Smooth muscle cell (in vitro differentiated cells): ENCODE data around the gene OGT. TPM values are rescaled to one million over a fixed set of nuclear protein-coding genes. Genes with fewer than 3 reads are reported as not detected.

Experiments
- DNase-seq: peaks from one replicate; lab custom pipeline; 2025; ENCODE audit not compliant: unreplicated experiment; lab: John Stamatoyannopoulos, UW
- H2AFZ ChIP-seq: fragments of 200-600 bp; sonication (generic); 2 replicates; pipeline ENCODE4 v1.6.0; 2016; ENCODE audit warnings: antibody characterized with exemption, low read depth, mild to moderate bottlenecking
- H3F3A ChIP-seq: fragments of 200-600 bp; sonication (generic); 2 replicates; pipeline ENCODE4 v1.6.0; 2017; ENCODE audit warnings: antibody characterized with exemption, low read depth
- H3K27ac ChIP-seq: fragments of 200-600 bp; sonication (generic); 2 replicates; pipeline ENCODE4 v1.5.1; 2016; ENCODE audit warnings: low read depth, mild to moderate bottlenecking
- H3K27me3 ChIP-seq: fragments of 200-600 bp; sonication (generic); 2 replicates; pipeline ENCODE4 v1.6.1; 2016; ENCODE audit warnings: low read depth, mild to moderate bottlenecking
- H3K36me3 ChIP-seq: fragments of 200-600 bp; sonication (generic); 2 replicates; pipeline ENCODE4 v1.5.1; 2016; ENCODE audit warnings: low read depth
- H3K4me1 ChIP-seq: fragments of 200-600 bp; sonication (generic); 2 replicates; pipeline ENCODE4 v1.5.1; 2016; ENCODE audit warnings: low read depth
- H3K4me2 ChIP-seq: fragments of 200-600 bp; sonication (generic); 2 replicates; pipeline ENCODE4 v1.6.0; 2016; ENCODE audit warnings: mild to moderate bottlenecking
- H3K4me3 ChIP-seq: fragments of 200-600 bp; sonication (generic); 2 replicates; pipeline ENCODE4 v1.5.1; 2016; ENCODE audit warnings: mild to moderate bottlenecking
- H3K79me2 ChIP-seq: fragments of 200-600 bp; sonication (generic); 2 replicates; pipeline ENCODE4 v1.6.0; 2016; ENCODE audit warnings: low read depth, mild to moderate bottlenecking
- H3K9ac ChIP-seq: fragments of 200-600 bp; sonication (generic); 2 replicates; pipeline ENCODE4 v1.6.0; 2016; ENCODE audit warnings: low read depth
- H3K9me3 ChIP-seq: fragments of 200-600 bp; sonication (generic); replicated peaks from 2 replicates; pipeline ENCODE4 v1.5.1; 2016; ENCODE audit warnings: low read depth
- H4K20me1 ChIP-seq: fragments of 200-600 bp; sonication (generic); 2 replicates; pipeline ENCODE4 v1.6.0; 2016; ENCODE audit warnings: low read depth
- CTCF ChIP-seq: fragments of 200-600 bp; sonication (generic); IDR thresholded peaks from 2 replicates; pipeline ENCODE4 v1.5.1; 2017; ENCODE audit warnings: borderline replicate concordance, mild to moderate bottlenecking, antibody characterized with exemption; ENCODE audit not compliant: insufficient read depth, poor library complexity, severe bottlenecking
- WGBS: methylation state at CpG from one replicate; pipeline ENCODE4 v1.1.7; 2016; ENCODE audit warnings: low lambda C conversion rate; 5-methylcytosine and 5-hydroxymethylcytosine counted together
- polyA plus RNA-seq: library from polyadenylated mRNA; unstranded; fragments of >200 nt; fragmentation: Nextera tagmentation; extraction: Ambion mirVana; gene quantifications from 2 replicates; pipeline ENCODE4 v1.2.1, GENCODE V29; 2016
- total RNA-seq: library from RNA; depleted of rRNA; stranded (reverse); fragments of >200 nt; gene quantifications from 2 replicates; pipeline ENCODE4 v1.2.3, GENCODE V29; 2014

OGT gene
- total RNA-seq: 67.4 and 79.3 TPM in 2 replicates
- 13.2 and 22.5 TPM in 2 replicates for polyA plus RNA-seq

- Histone ChIP-seq H3K36me3 (no peaks in the 10 kb centered on the region), H2AFZ (peak within 1 kb of the TSS; percentile 82), H3K4me3 (peak within 1 kb of the TSS; percentile 90), H3K27me3 (no peaks in the 10 kb centered on the region), H4K20me1 (peaks cover 39% of the 10 kb centered on the region), H3K27ac (peak within 1 kb of the TSS; percentile 94), H3F3A (no peaks in the 10 kb centered on the region), H3K4me1 (no peaks in the 10 kb centered on the region), H3K9me3 (no peaks in the 10 kb centered on the region), H3K79me2 (peaks cover 48% of the 10 kb centered on the region), H3K9ac (peak within 1 kb of the TSS; percentile 88), H3K4me2 (peak within 1 kb of the TSS; percentile 87)
- TF ChIP-seq CTCF: no peak
- 33% methylated on average over 47 of the region's 47 CpGs for WGBS
- DNase-seq: peak; percentile 55
These were observed at the start of gene OGT for GRCh38 chrX:71532753-71533425. TSS of gene OGT (plus strand) at chrX:71533104. CDS start at chrX:71533300, 196 bp downstream.

GRCh38 chrX:71487814-71488213 lies 45.1 kb upstream of the OGT start:
- DNase-seq: no peak
- Histone ChIP-seq H3K9ac (no peak overlapping the region), H3K4me3 (no peak overlapping the region), H3K27me3 (no peaks in the 10 kb centered on the region), H3K4me2 (no peak overlapping the region), H2AFZ (no peak overlapping the region), H3K4me1 (no peaks in the 10 kb centered on the region), H3F3A (no peaks in the 10 kb centered on the region), H3K36me3 (no peaks in the 10 kb centered on the region), H3K79me2 (no peaks in the 10 kb centered on the region), H4K20me1 (no peaks in the 10 kb centered on the region), H3K9me3 (no peaks in the 10 kb centered on the region), H3K27ac (no peak overlapping the region)
- no peak for TF ChIP-seq CTCF

GRCh38 chrX:71489540-71489939 lies 43.4 kb upstream of the OGT start:
- no peak overlapping the region for H2AFZ ChIP-seq
- no peaks in the 10 kb centered on the region for H4K20me1 ChIP-seq
- 76% methylated on average over 5 of the region's 5 CpGs for WGBS
- H3K9ac ChIP-seq: no peak overlapping the region
- H3K4me1 ChIP-seq: no peaks in the 10 kb centered on the region
- H3K4me2 ChIP-seq: no peak overlapping the region
- no peak overlapping the region for H3K27ac ChIP-seq
- H3K36me3 ChIP-seq: no peaks in the 10 kb centered on the region
- no peak for TF ChIP-seq CTCF
- no peak overlapping the region for H3K4me3 ChIP-seq
- H3K27me3 ChIP-seq: no peaks in the 10 kb centered on the region
- H3K9me3 ChIP-seq: no peaks in the 10 kb centered on the region
- no peaks in the 10 kb centered on the region for H3F3A ChIP-seq
- H3K79me2 ChIP-seq: no peaks in the 10 kb centered on the region
- no peak for DNase-seq
